HG02885 (cell line): Measurements from ENCODE around the gene BST2.
A peak's percentile ranks its signal among the peaks of the same experiment; 100 is the strongest.

Experiments used
- ATAC-seq: cut with Tn5 transposase; IDR thresholded peaks from one replicate; pipeline ENCODE4 v1.9.1; 2021; ENCODE audit warnings: mild to moderate bottlenecking; ENCODE audit not compliant: unreplicated experiment, poor library complexity

The BST2 gene

GRCh38 chr19:17405250-17406045, at the start of gene BST2:
Gene BST2 (minus strand): TSS chr19:17405630. CDS start chr19:17405575, 55 bp downstream.
- peak; percentile 83 for ATAC-seq

GRCh38 chr19:17454576-17455071, 49.2 kb upstream of the BST2 start:
- no peak for ATAC-seq

- no peak for ATAC-seq
Observed at GRCh38 chr19:17451820-17452219, 46.4 kb upstream of the BST2 start.

- ATAC-seq = no peak
Observed at GRCh38 chr19:17450264-17451075, 45.0 kb upstream of the BST2 start.

- ATAC-seq = no peak
Observed at GRCh38 chr19:17448131-17448967, 42.9 kb upstream of the BST2 start, which contains the start of gene TMEM221. Gene TMEM221 (minus strand): TSS chr19:17448668. CDS start chr19:17448462, 206 bp downstream.

- ATAC-seq = no peak
Observed at GRCh38 chr19:17447704-17448130, 42.3 kb upstream of the BST2 start.

GRCh38 chr19:17445526-17446165, 40.2 kb upstream of the BST2 start:
- no peak for ATAC-seq

- no peak for ATAC-seq
Observed at GRCh38 chr19:17441241-17442021, 36.0 kb upstream of the BST2 start.

GRCh38 chr19:17436874-17437267, 31.4 kb upstream of the BST2 start:
- no peak for ATAC-seq

- no peak for ATAC-seq
Observed at GRCh38 chr19:17436094-17436873, 30.9 kb upstream of the BST2 start.

- no peak for ATAC-seq
Observed at GRCh38 chr19:17435218-17435617, 29.8 kb upstream of the BST2 start.

- ATAC-seq = no peak
Observed at GRCh38 chr19:17431417-17431816, 26.0 kb upstream of the BST2 start.

- no peak for ATAC-seq
Observed at GRCh38 chr19:17429641-17430113, 24.2 kb upstream of the BST2 start.

- ATAC-seq = no peak
Observed at GRCh38 chr19:17424743-17425365, 19.4 kb upstream of the BST2 start.

GRCh38 chr19:17423429-17424208, 18.2 kb upstream of the BST2 start:
- no peak for ATAC-seq

- no peak for ATAC-seq
Observed at GRCh38 chr19:17421942-17422341, 16.5 kb upstream of the BST2 start.

GRCh38 chr19:17420475-17420924, 15.1 kb upstream of the BST2 start:
- no peak for ATAC-seq
